Upper lobe of right lung (tissue), 1 donor: ENCODE measurements around the gene COA8. TPM values are rescaled to one million over a fixed set of nuclear protein-coding genes. Genes with fewer than 3 reads are reported as not detected.
"Not testable (repeated sequence)": the region's sequence is repeated elsewhere in the genome, so short reads cannot be mapped to it uniquely, and the experiment has no call there.

Experiments
- ATAC-seq: fragments of 200-7000 bp; cut with Tn5 transposase; one replicate; pipeline ENCODE4 v1.9.1; 2020; ENCODE audit warnings: mild to moderate bottlenecking, moderate library complexity
- DNase-seq: peaks from one replicate; pipeline ENCODE4 v3.0.0-alpha.2; 2020
- H3K27ac ChIP-seq: fragments of 200-600 bp; one replicate; pipeline ENCODE4 v1.8.0; 2022
- H3K27me3 ChIP-seq: fragments of 200-600 bp; one replicate; pipeline ENCODE4 v1.8.0; 2022; ENCODE audit warnings: mild to moderate bottlenecking
- H3K36me3 ChIP-seq: fragments of 200-600 bp; one replicate; pipeline ENCODE4 v1.8.0; 2022
- H3K4me1 ChIP-seq: fragments of 200-600 bp; one replicate; pipeline ENCODE4 v1.8.0; 2022
- H3K4me3 ChIP-seq: fragments of 200-600 bp; one replicate; pipeline ENCODE4 v1.8.0; 2022; ENCODE audit warnings: mild to moderate bottlenecking
- H3K9me3 ChIP-seq: fragments of 200-600 bp; one replicate; pipeline ENCODE4 v1.8.0; 2022
- CTCF ChIP-seq: fragments of 200-600 bp; IDR thresholded peaks from one replicate; pipeline ENCODE4 v1.8.0; 2022; ENCODE audit warnings: antibody characterized with exemption
- intact Hi-C: fragments of 100-400 bp; cut with DNase I; formaldehyde crosslinking; loops from one replicate; pipeline ENCODE4 v1.11.0; 2022
- total RNA-seq: library from RNA; stranded (reverse); fragmentation: NEBNext Ultra II Directional; extraction: Animal tissue kit (Norgen Biotek cat#: 25700); gene quantifications from one replicate; pipeline ENCODE4 v1.2.1, GENCODE V29; 2021
- donor health status: DM: no; HTN: yes; CAD: no; lungs with severe emphysema.

The COA8 gene
- total RNA-seq, 1 donor from 2014 or later = 29.7 TPM

- Histone ChIP-seq H3K27ac (peak overlapping the region; percentile 51), H3K4me3 (no peak overlapping the region), H3K36me3 (no peaks in the 10 kb centered on the region), H3K4me1 (peaks cover 53% of the 10 kb centered on the region), H3K27me3 (no peaks in the 10 kb centered on the region), H3K9me3 (no peaks in the 10 kb centered on the region)
- DNase-seq (no peak), ATAC-seq (no peak)
- TF ChIP-seq CTCF = no peak
- intact Hi-C loops = no loop called here
Measured at GRCh38 chr14:103524002-103524935, 38.5 kb upstream of the COA8 start.

GRCh38 chr14:103525430-103526246 lies 37.1 kb upstream of the COA8 start:
- H3K36me3 ChIP-seq, H3K4me3 ChIP-seq, H3K9me3 ChIP-seq, ATAC-seq, intact Hi-C loops, DNase-seq, H3K27me3 ChIP-seq: not testable (repeated sequence)
- Histone ChIP-seq H3K4me1 (peaks cover 50% of the 10 kb centered on the region), H3K27ac (peak overlapping the region; percentile 58)

GRCh38 chr14:103526247-103526913 lies 36.4 kb upstream of the COA8 start:
- Histone ChIP-seq H3K27ac (peak overlapping the region; percentile 58), H3K36me3 (peaks cover 5% of the 10 kb centered on the region), H3K27me3 (no peaks in the 10 kb centered on the region), H3K4me1 (peaks cover 47% of the 10 kb centered on the region), H3K4me3 (no peak overlapping the region), H3K9me3 (no peaks in the 10 kb centered on the region)
- ATAC-seq (no peak), DNase-seq (no peak)
- TF ChIP-seq CTCF = no peak
- intact Hi-C loops = no loop called here

- H3K4me1 ChIP-seq = peaks cover 44% of the 10 kb centered on the region
- intact Hi-C loops = no loop called here
- no peaks in the 10 kb centered on the region for H3K9me3 ChIP-seq
- ATAC-seq (no peak), DNase-seq (no peak)
- no peak for TF ChIP-seq CTCF
- peak overlapping the region; percentile 98 for H3K27ac ChIP-seq
- H3K27me3 ChIP-seq = no peaks in the 10 kb centered on the region
- peaks cover 5% of the 10 kb centered on the region for H3K36me3 ChIP-seq
- no peak overlapping the region for H3K4me3 ChIP-seq
Measured at GRCh38 chr14:103526914-103527248, 35.9 kb upstream of the COA8 start.

GRCh38 chr14:103527408-103528145 lies 35.2 kb upstream of the COA8 start:
- H3K4me1 ChIP-seq = peaks cover 40% of the 10 kb centered on the region
- peaks cover 5% of the 10 kb centered on the region for H3K36me3 ChIP-seq
- peak overlapping the region; percentile 95 for H3K4me3 ChIP-seq
- intact Hi-C loops = no loop called here
- TF ChIP-seq CTCF = no peak
- no peaks in the 10 kb centered on the region for H3K9me3 ChIP-seq
- DNase-seq (no peak), ATAC-seq (peak; percentile 0)
- peak overlapping the region; percentile 98 for H3K27ac ChIP-seq
- no peaks in the 10 kb centered on the region for H3K27me3 ChIP-seq
